CD8-positive, alpha-beta memory T cell (primary cell): ENCODE measurements around the gene MSH3. TPM values are rescaled to one million over a fixed set of nuclear protein-coding genes. Genes with fewer than 3 reads are reported as not detected.

Experiments used
- CTCF ChIA-PET: fragments of 350-600 bp; sonication (Branson Sonifier 250); formaldehyde crosslinking; loops from one replicate; lab custom pipeline; 2021; ENCODE audit warnings: antibody characterized with exemption; lab: Charles Lee
- POLR2A ChIA-PET: fragments of 350-600 bp; sonication (Branson Sonifier 250); formaldehyde crosslinking; loops from one replicate; lab custom pipeline; 2021; ENCODE audit warnings: antibody characterized with exemption; lab: Charles Lee
- DNase-seq, 5 donors: peaks; one replicate each; pipeline versions ENCODE4 v3.0.0 to v3.0.0-alpha.2; 2020 to 2022; ENCODE audit warnings: mixed read lengths in 1 of 5
- H3K27ac ChIP-seq: one replicate; pipeline ENCODE4 v1.7.0; 2013; ENCODE audit warnings: low read depth, mild to moderate bottlenecking, low read length, moderate library complexity
- H3K27me3 ChIP-seq: 2 replicates; pipeline ENCODE4 v1.7.0; 2013; ENCODE audit warnings: low read length, mild to moderate bottlenecking; ENCODE audit not compliant: insufficient read depth, poor library complexity, severe bottlenecking
- H3K36me3 ChIP-seq: 2 replicates; pipeline ENCODE4 v1.7.0; 2013; ENCODE audit warnings: mild to moderate bottlenecking, low read length, moderate library complexity; ENCODE audit not compliant: insufficient read depth
- H3K4me1 ChIP-seq: 2 replicates; pipeline ENCODE4 v1.7.0; 2013; ENCODE audit warnings: mild to moderate bottlenecking, low read length, moderate library complexity; ENCODE audit not compliant: insufficient read depth
- H3K4me3 ChIP-seq: 2 replicates; pipeline ENCODE4 v1.7.0; 2013; ENCODE audit warnings: mild to moderate bottlenecking, low read length
- H3K9me3 ChIP-seq: 2 replicates; pipeline ENCODE4 v1.7.0; 2013; ENCODE audit warnings: mild to moderate bottlenecking, low read length
- H3K27ac Mint-ChIP-seq, 8 donors: one replicate each; pipeline ENCODE4 v1.8.0; 2020 to 2021; ENCODE audit warnings: mixed read lengths in 8 of 8, mild to moderate bottlenecking in 6 of 8, inconsistent platforms in 3 of 8, moderate library complexity in 3 of 8
- H3K27me3 Mint-ChIP-seq, 2 donors: one replicate each; pipeline ENCODE4 v1.8.0; 2020 to 2021; ENCODE audit warnings: mixed read lengths in 2 of 2, mild to moderate bottlenecking in 1 of 2, moderate library complexity in 1 of 2
- H3K36me3 Mint-ChIP-seq, 3 donors: one replicate each; pipeline ENCODE4 v1.8.0; 2020 to 2021; ENCODE audit warnings: mixed read lengths in 3 of 3, inconsistent platforms in 1 of 3, mild to moderate bottlenecking in 1 of 3
- H3K4me1 Mint-ChIP-seq, 3 donors: one replicate each; pipeline ENCODE4 v1.8.0; 2020 to 2021; ENCODE audit warnings: mixed read lengths in 3 of 3, inconsistent platforms in 1 of 3, mild to moderate bottlenecking in 1 of 3
- H3K4me3 Mint-ChIP-seq, 7 donors: one replicate each; pipeline ENCODE4 v1.8.0; 2020 to 2021; ENCODE audit warnings: mixed read lengths in 7 of 7, mild to moderate bottlenecking in 6 of 7, moderate library complexity in 4 of 7, inconsistent platforms in 2 of 7
- H3K9me3 Mint-ChIP-seq, 5 donors: one replicate each; pipeline ENCODE4 v1.8.0; 2020 to 2022; ENCODE audit warnings: mixed read lengths in 5 of 5, mild to moderate bottlenecking in 3 of 5, moderate library complexity in 2 of 5, inconsistent platforms in 1 of 5
- polyA plus RNA-seq: library from polyadenylated mRNA; unstranded; fragments of 300-500 nt; fragmentation: Illumina TruSeq; gene quantifications from one replicate; pipeline ENCODE4 v1.2.3, GENCODE V29; 2021
- total RNA-seq, 2 experiments: library from RNA; stranded (reverse); gene quantifications; one replicate each; pipeline ENCODE4 v1.2.3, GENCODE V29; 2021

Gene MSH3
- total and polyA plus RNA-seq, 3 experiments from 2014 or later: 13.1 to 19.8 (median 19.2) TPM

GRCh38 chr5:80619086-80619485, 35.4 kb upstream of the MSH3 start:
- no peaks in the 10 kb centered on the region for H3K9me3 ChIP-seq
- Mint-ChIP-seq H3K27me3 (no peaks in the 10 kb centered on the region), H3K27ac (no peak overlapping the region), H3K4me3 (no peak overlapping the region), H3K9me3 (no peaks in the 10 kb centered on the region), H3K4me1 (peaks cover 0 to 4% (median 0%) of the 10 kb centered on the region in 3 donors), H3K36me3 (peaks cover 5 to 20% (median 9%) of the 10 kb centered on the region in 3 donors)
- CTCF ChIA-PET: no interaction called here
- H3K27me3 ChIP-seq: no peaks in the 10 kb centered on the region
- no peak overlapping the region for H3K4me3 ChIP-seq
- H3K4me1 ChIP-seq: no peaks in the 10 kb centered on the region
- DNase-seq: no peak
- H3K27ac ChIP-seq: no peak overlapping the region
- H3K36me3 ChIP-seq: no peaks in the 10 kb centered on the region
- POLR2A ChIA-PET: no interaction called here

DNA sequence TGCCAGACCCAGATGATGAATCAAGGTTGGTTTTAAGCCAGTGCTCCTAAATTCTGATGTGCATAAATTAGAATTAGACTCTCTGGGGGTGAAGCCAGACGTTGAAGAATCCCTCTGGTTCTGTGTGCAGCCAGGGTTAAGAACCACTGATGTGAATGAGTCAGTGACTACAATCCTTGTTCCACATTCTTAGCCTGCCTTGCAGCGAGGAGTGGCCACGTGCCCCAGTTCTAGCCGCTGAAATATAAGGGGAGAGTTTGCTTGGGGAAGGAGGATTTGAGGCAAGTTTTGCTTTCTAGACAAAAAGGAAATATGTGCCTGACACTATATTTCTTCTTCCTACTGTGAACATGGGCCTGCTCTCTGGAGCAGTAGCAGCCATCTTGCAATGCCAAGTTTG, 34.2 kb upstream of the MSH3 start:
- Mint-ChIP-seq H3K27ac (no peak overlapping the region), H3K4me3 (no peak overlapping the region), H3K27me3 (no peaks in the 10 kb centered on the region), H3K36me3 (peaks cover 5 to 20% (median 9%) of the 10 kb centered on the region in 3 donors), H3K9me3 (no peaks in the 10 kb centered on the region), H3K4me1 (peaks cover 0 to 4% (median 0%) of the 10 kb centered on the region in 3 donors)
- ChIA-PET POLR2A (no interaction called here), CTCF (no interaction called here)
- Histone ChIP-seq H3K4me1 (no peaks in the 10 kb centered on the region), H3K9me3 (no peaks in the 10 kb centered on the region), H3K36me3 (no peaks in the 10 kb centered on the region), H3K27ac (no peak overlapping the region), H3K4me3 (no peak overlapping the region), H3K27me3 (no peaks in the 10 kb centered on the region)
- DNase-seq: no peak

- CTCF ChIA-PET: no interaction called here
- Mint-ChIP-seq H3K9me3 (no peaks in the 10 kb centered on the region), H3K27ac (no peak overlapping the region), H3K4me1 (no peaks in the 10 kb centered on the region), H3K36me3 (peaks cover 5 to 20% (median 11%) of the 10 kb centered on the region in 3 donors), H3K27me3 (no peaks in the 10 kb centered on the region), H3K4me3 (no peak overlapping the region)
- no peak overlapping the region for H3K27ac ChIP-seq
- POLR2A ChIA-PET: no interaction called here
- no peaks in the 10 kb centered on the region for H3K4me1 ChIP-seq
- no peaks in the 10 kb centered on the region for H3K27me3 ChIP-seq
- no peaks in the 10 kb centered on the region for H3K36me3 ChIP-seq
- no peak for DNase-seq
- H3K4me3 ChIP-seq: no peak overlapping the region
- no peaks in the 10 kb centered on the region for H3K9me3 ChIP-seq
Observed at GRCh38 chr5:80622756-80623155, 31.7 kb upstream of the MSH3 start.

GRCh38 chr5:80623999-80624398, 30.5 kb upstream of the MSH3 start:
- H3K9me3 ChIP-seq: no peaks in the 10 kb centered on the region
- no peak for DNase-seq
- no peak overlapping the region for H3K27ac ChIP-seq
- H3K36me3 Mint-ChIP-seq: peaks cover 5 to 11% (median 11%) of the 10 kb centered on the region in 3 donors
- H3K4me1 Mint-ChIP-seq: no peaks in the 10 kb centered on the region
- H3K9me3 Mint-ChIP-seq: no peaks in the 10 kb centered on the region
- POLR2A ChIA-PET: no interaction called here
- no peaks in the 10 kb centered on the region for H3K27me3 Mint-ChIP-seq
- H3K27me3 ChIP-seq: no peaks in the 10 kb centered on the region
- CTCF ChIA-PET: no interaction called here
- no peak overlapping the region for H3K27ac Mint-ChIP-seq
- H3K4me1 ChIP-seq: no peaks in the 10 kb centered on the region
- no peak overlapping the region for H3K4me3 ChIP-seq
- H3K4me3 Mint-ChIP-seq: no peak overlapping the region
- no peaks in the 10 kb centered on the region for H3K36me3 ChIP-seq

- CTCF ChIA-PET: no interaction called here
- no peak overlapping the region for H3K27ac ChIP-seq
- Mint-ChIP-seq H3K36me3 (peaks cover 4 to 19% (median 18%) of the 10 kb centered on the region in 3 donors), H3K4me1 (no peaks in the 10 kb centered on the region), H3K9me3 (no peaks in the 10 kb centered on the region), H3K4me3 (no peak overlapping the region), H3K27me3 (no peaks in the 10 kb centered on the region), H3K27ac (peak overlapping the region in 1 of 8 donors; percentile 51)
- no peak overlapping the region for H3K4me3 ChIP-seq
- no peaks in the 10 kb centered on the region for H3K27me3 ChIP-seq
- DNase-seq: no peak
- H3K9me3 ChIP-seq: no peaks in the 10 kb centered on the region
- H3K36me3 ChIP-seq: no peaks in the 10 kb centered on the region
- no peaks in the 10 kb centered on the region for H3K4me1 ChIP-seq
- POLR2A ChIA-PET: no interaction called here
Observed at GRCh38 chr5:80625230-80625629, 29.2 kb upstream of the MSH3 start.

DNA sequence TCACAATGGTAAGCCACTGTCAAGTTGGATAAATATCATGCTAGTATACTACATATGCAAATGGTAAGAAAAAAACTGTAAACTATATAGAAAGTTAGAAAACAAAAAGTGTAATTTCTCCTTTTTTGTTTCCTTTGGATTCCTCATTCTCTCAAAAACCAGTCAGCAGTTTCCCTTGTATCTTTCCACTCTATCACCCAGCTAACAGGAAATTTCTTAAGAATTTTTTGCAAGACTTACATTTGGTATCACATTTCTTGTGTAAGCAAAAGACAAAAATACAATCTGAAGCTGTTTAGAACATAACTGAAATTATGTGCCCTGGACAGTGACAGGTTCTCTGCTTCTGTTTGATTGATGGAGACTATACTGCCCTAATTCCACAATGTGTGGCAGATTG, 25.2 kb upstream of the MSH3 start:
- POLR2A ChIA-PET: no interaction called here
- H3K27me3 ChIP-seq: no peaks in the 10 kb centered on the region
- H3K27ac ChIP-seq: no peak overlapping the region
- DNase-seq: no peak
- CTCF ChIA-PET: no interaction called here
- Mint-ChIP-seq H3K36me3 (peaks cover 11 to 43% (median 14%) of the 10 kb centered on the region in 3 donors), H3K27ac (no peak overlapping the region), H3K27me3 (no peaks in the 10 kb centered on the region), H3K4me3 (no peak overlapping the region), H3K9me3 (no peaks in the 10 kb centered on the region), H3K4me1 (peaks cover 0 to 3% (median 0%) of the 10 kb centered on the region in 3 donors)
- H3K9me3 ChIP-seq: no peaks in the 10 kb centered on the region
- no peaks in the 10 kb centered on the region for H3K36me3 ChIP-seq
- no peaks in the 10 kb centered on the region for H3K4me1 ChIP-seq
- no peak overlapping the region for H3K4me3 ChIP-seq

GRCh38 chr5:80631278-80632259, 22.9 kb upstream of the MSH3 start:
- H3K4me1 Mint-ChIP-seq: peaks cover 0 to 3% (median 0%) of the 10 kb centered on the region in 3 donors
- no peak overlapping the region for H3K4me3 Mint-ChIP-seq
- H3K36me3 Mint-ChIP-seq: peaks cover 11 to 56% (median 14%) of the 10 kb centered on the region in 3 donors
- ChIA-PET CTCF (no interaction called here), POLR2A (no interaction called here)
- Histone ChIP-seq H3K27ac (no peak overlapping the region), H3K27me3 (no peaks in the 10 kb centered on the region), H3K36me3 (no peaks in the 10 kb centered on the region), H3K4me3 (no peak overlapping the region), H3K4me1 (no peaks in the 10 kb centered on the region), H3K9me3 (no peaks in the 10 kb centered on the region)
- no peaks in the 10 kb centered on the region for H3K27me3 Mint-ChIP-seq
- DNase-seq: no peak
- H3K9me3 Mint-ChIP-seq: no peaks in the 10 kb centered on the region
- H3K27ac Mint-ChIP-seq: no peak overlapping the region

GRCh38 chr5:80632700-80633099, 21.8 kb upstream of the MSH3 start:
- Histone ChIP-seq H3K27ac (no peak overlapping the region), H3K27me3 (no peaks in the 10 kb centered on the region), H3K36me3 (no peaks in the 10 kb centered on the region), H3K9me3 (no peaks in the 10 kb centered on the region), H3K4me3 (no peak overlapping the region), H3K4me1 (no peaks in the 10 kb centered on the region)
- H3K4me3 Mint-ChIP-seq: no peak overlapping the region
- peaks cover 11 to 61% (median 16%) of the 10 kb centered on the region in 3 donors for H3K36me3 Mint-ChIP-seq
- DNase-seq: no peak
- no peaks in the 10 kb centered on the region for H3K9me3 Mint-ChIP-seq
- H3K27me3 Mint-ChIP-seq: no peaks in the 10 kb centered on the region
- ChIA-PET POLR2A (no interaction called here), CTCF (no interaction called here)
- no peak overlapping the region for H3K27ac Mint-ChIP-seq
- H3K4me1 Mint-ChIP-seq: peaks cover 0 to 3% (median 2%) of the 10 kb centered on the region in 3 donors
